22Rv1 (cell line): ENCODE measurements around the gene LCLAT1.

Source experiments
- H3K27ac ChIP-seq: fragments of 450-650 bp; 2 replicates; pipeline ENCODE4 v1.5.1; 2017
- CTCF ChIP-seq: fragments of 450-650 bp; IDR thresholded peaks from 2 replicates; pipeline ENCODE4 v1.5.1; 2017; ENCODE audit warnings: mild to moderate bottlenecking
- ZFX ChIP-seq: fragments of 450-650 bp; IDR thresholded peaks from 2 replicates; pipeline ENCODE4 v1.6.1; 2017; ENCODE audit warnings: antibody characterized with exemption, borderline replicate concordance

Gene LCLAT1

GRCh38 chr2:30522421-30522820 is 75.4 kb downstream of the LCLAT1 start:
- no peak for TF ChIP-seq CTCF
- TF ChIP-seq ZFX: no peak
- no peak overlapping the region for H3K27ac ChIP-seq

GRCh38 chr2:30527411-30527810 is 80.4 kb downstream of the LCLAT1 start:
- no peak for TF ChIP-seq ZFX
- TF ChIP-seq CTCF: no peak
- no peak overlapping the region for H3K27ac ChIP-seq

GRCh38 chr2:30527859-30528258 is 80.8 kb downstream of the LCLAT1 start:
- no peak overlapping the region for H3K27ac ChIP-seq
- TF ChIP-seq ZFX (no peak), CTCF (no peak)

- no peak overlapping the region for H3K27ac ChIP-seq
- TF ChIP-seq ZFX (no peak), CTCF (no peak)
Observed at GRCh38 chr2:30530346-30530745, 83.3 kb downstream of the LCLAT1 start.

GRCh38 chr2:30541680-30542079 is 94.6 kb downstream of the LCLAT1 start:
- H3K27ac ChIP-seq: no peak overlapping the region
- TF ChIP-seq ZFX: no peak
- no peak for TF ChIP-seq CTCF

GRCh38 chr2:30545875-30546274 is 98.8 kb downstream of the LCLAT1 start:
- no peak for TF ChIP-seq CTCF
- H3K27ac ChIP-seq: no peak overlapping the region

GRCh38 chr2:30548386-30548785 is 101.3 kb downstream of the LCLAT1 start:
- TF ChIP-seq CTCF (no peak), ZFX (no peak)
- H3K27ac ChIP-seq: no peak overlapping the region
